Embryonic facial prominence (tissue), 1 donor: ENCODE data around the gene EXOC6B.

Source experiments
- DNase-seq: peaks from one replicate; pipeline ENCODE4 v3.0.0-alpha.2; 2016; ENCODE audit errors: extremely low spot score

The EXOC6B gene

DNA sequence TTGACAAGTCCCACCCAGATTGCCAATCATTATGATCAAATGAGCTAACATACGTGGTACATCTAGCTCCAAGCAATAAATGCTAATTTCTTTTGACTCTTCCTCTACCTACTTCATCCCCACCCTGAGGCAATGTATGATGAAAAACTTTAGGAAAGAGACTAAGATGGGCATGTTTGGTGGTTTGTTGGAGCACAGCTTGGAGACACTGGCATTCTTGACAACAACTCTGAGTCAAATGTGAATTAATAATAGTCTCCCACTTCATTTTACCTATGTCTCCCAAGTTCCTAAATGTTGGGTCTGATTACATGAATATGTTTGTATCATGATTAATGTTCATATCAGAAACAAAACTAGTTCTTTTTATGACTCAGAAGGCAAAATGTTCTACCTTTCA, 36.6 kb downstream of the EXOC6B start:
- no peak for DNase-seq

DNA sequence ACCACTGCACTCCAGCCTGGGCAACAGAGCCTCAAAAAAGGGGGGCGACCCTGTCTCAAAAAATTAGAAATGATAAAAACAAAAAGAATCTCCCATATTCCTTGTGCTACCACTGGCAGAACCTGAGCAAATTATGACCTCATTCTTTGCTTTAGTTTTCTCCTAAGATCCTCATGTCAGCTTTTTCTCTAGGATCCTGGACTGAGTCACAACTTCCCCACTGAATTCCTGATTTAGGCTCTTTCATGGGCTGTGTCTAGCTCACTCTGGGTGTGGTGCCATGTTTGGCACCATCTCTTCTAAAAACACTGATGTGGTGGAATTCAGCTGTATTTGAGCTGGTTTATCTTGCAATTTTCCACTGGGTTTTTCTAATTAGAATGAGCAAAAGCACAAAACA, 37.1 kb downstream of the EXOC6B start:
- no peak for DNase-seq

DNA sequence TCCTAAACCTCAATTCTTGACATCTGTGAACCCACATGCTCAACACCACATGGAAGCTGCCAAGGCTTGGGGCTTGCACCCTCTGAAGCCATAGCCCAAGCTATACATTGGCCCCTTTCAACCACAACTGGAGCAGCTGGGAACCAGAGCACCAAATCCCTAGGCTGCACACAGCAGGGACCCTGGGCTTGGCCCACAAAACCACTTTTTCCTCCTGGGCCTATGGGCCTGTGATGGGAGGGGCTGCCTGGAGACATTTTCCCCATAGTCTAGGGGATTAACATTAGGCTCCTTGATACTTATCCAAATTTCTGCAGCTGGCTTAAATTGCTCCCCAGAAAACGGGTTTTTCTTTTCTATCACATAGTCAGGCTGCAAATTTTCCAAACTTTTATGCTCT, 40.3 kb downstream of the EXOC6B start:
- DNase-seq, result no peak

DNA sequence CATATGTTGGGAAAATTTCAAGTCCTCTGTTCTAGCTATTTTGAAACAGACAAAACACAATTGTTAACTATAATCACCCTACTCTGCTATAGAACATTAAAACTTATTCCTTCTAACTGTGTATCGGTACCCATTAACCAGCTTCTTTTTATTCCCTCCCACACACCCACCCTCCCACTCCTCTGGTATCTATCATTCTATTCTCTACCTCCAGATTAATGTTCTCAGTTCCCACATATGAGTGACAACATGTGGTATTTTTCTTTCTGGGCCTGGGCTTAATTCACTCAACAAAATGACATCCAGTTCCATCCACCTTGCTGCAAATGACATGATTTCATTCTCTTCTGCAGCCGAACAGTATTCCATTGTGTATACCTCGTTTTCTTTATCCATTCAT, 43.3 kb downstream of the EXOC6B start:
- no peak for DNase-seq

DNA sequence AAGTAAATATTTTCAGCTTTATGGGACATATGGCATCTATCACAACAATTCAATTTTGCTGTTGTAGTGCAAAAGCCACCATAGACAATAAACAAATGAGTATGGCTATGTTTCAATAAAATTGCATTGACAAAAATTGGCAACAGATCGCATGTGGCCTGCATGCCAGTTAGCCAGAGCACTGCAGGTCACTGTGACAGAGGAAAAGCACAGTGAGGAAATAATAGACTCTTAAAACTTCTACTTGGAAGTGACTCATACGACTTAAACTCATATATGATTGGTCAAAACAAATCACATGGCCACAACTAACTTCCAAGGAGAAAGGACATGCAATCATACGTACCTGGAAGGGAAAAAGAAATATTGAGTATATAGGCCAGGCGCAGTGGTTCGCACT, 44.4 kb downstream of the EXOC6B start:
- DNase-seq, result no peak

DNA sequence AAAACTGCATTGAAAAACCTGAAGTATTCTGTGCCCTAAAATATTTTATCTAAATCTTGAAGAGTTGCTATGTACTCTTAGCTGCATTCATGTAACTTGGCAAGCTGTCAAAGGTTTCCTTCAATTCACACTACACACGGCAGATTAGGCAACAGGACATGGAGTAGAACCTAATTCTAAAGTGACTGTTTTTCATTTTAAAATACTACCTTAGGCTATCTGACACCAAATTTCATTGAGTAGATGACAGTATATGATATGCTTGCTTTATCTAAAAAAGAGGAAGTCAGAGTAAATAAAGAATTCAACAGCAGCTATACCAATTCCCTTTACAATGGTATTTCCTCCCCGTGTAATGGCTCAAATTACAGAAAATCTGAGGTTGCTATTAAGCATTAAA, 45.4 kb downstream of the EXOC6B start:
- DNase-seq, result no peak

DNA sequence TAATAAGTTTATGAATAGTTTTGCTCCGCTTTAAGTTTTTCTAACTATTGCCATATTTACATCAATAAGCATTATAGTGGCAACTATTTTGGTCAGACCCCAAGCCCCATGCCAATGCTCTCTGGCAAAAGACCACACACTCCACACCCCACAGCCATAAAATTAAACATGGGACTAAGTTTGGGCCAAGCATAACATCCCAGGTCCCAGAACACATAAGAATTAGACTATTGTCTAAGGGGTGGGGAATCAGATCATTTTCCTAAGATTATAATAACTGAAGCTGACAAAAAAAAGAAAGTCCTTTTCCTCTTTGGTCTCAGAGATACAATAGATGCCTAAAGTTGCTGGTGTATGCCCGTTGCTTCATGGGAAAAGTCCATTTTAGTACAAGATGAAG, 46.3 kb downstream of the EXOC6B start:
- no peak for DNase-seq

DNA sequence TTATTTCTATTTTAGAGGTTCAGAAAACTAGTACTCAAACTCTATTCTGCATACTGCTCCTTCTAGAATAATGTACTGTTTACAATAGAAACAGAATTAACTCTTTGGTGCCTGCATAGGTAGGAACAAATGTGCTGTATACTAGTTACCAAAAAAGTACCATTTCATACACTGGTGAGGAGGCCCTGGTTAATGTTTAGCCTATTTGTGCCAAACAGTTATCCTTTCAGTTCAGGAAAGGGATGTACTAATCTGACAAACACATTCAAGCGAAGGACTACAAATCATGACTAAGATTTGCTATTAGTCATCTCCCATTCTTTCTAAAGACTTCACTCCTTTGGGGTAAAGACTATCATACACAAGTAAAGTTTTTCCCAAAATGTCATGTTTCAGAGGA, 47.4 kb downstream of the EXOC6B start:
- no peak for DNase-seq

DNA sequence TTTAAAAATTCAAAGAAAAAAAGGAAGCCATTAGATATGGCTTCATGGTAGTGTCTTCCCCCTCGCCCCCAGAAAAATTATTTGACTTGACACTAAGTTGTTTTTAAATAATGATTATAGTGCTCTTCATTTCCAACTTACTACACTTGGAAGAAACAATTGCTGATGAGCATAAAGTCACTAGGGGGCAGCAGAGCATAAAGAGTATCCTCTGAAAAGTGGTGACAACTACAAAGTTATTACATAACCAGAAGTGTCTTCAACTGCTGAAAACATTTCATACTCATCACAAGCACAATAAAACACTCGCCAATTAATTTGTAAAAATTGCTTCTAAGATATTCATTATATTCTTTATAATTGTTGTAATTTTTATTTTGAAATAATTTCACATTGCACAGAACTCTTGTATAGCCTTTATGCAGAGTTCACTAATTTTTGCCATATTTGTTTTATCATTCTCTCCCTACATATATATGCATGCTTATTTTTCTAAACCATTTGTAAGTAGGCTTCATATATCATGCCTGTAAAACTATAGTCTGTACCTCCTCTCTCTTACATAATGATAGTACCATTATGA, 54.9 kb downstream of the EXOC6B start:
- peak; percentile 14 for DNase-seq

DNA sequence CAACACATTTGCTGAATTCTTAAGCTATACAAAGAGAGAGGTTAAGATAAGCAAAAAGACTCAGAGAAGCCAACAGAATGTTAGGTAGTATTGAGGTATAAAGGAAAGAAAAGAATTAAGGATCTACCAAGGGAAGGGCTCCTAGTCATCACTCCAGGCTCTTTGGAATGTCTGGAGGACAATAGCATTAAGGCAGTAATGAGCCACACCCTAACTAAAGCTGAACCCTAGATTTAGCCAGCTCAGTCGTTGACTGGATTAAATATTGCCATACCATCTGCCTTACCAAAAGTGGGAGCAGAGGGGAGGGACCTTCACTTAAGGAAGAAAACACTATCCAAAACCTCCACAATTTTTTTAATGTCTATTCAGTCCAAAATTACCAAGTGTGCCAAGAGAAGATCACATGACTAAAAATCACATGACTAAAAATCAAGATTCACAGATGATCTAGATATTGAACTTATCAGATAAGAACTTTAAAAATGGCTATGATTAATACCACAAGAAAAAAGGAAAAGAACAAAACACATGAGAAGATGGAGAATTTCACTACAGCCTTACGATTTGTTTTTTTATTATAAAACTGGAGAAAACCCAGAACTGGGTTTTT, 59.7 kb downstream of the EXOC6B start:
- no peak for DNase-seq

DNA sequence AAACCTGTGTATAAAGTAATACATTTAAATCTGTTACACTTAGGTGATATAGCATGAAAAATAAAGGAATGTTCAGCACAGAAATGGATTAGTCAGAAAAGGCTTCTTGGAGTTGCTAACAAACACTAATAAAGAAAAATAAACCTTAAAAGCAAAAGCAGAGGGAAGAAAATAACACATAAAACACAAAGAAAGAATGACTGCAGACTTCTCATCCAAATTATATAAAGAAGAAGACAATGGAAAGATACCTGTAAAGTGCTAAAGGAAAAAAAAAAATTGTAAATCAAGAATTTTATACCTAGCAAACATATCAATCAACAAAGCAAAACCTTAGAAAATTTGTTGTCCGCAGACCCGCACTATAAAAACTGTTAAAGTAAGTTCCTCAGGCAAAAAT, 63.6 kb downstream of the EXOC6B start:
- no peak for DNase-seq

DNA sequence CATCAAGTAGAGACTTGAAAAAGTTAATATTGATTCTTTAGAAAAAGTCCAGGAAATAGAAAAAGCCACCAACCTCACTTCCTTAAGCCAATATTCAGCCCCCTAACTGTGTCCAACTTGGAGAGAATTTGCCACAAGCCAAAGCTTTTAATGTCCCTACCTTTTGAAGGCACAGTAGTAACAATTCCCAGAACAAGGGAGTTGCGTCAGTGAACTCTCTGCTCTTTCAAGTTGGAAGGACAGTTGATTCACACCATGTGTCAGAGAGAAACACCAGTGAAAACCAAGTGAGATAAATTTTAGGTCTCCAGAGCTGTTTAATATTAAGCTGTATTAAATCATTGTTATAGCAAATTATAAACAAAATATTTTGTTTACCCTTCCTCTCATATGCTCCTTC, 66.1 kb downstream of the EXOC6B start:
- DNase-seq, result no peak

DNA sequence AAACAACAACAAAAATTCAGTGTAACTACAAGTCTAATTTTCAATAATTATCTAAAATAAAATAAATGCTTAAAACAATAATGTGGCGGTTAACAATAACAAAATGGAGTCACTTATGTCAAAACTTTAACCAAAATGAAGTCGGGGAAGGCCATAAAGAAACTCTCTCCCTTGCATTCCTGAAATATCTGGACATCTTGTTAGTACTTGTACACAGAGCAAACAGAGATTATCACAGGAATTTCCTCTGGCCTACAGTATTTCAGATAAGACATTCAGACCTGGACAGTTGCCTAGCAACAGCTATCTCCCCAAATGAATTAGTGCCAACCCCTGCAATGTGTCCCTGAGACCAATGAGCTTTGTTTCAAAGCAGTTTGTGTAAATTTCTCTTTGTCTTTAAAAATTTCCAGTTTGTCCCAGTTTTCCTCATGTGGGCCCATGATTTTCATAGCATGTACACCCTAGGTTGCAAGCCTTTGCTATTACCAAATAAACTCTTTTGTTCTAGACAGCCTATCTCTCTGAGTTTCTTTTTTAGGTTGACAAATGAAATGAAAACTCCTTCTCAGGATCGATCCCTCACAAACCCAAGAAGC, 68.6 kb downstream of the EXOC6B start:
- no peak for DNase-seq

DNA sequence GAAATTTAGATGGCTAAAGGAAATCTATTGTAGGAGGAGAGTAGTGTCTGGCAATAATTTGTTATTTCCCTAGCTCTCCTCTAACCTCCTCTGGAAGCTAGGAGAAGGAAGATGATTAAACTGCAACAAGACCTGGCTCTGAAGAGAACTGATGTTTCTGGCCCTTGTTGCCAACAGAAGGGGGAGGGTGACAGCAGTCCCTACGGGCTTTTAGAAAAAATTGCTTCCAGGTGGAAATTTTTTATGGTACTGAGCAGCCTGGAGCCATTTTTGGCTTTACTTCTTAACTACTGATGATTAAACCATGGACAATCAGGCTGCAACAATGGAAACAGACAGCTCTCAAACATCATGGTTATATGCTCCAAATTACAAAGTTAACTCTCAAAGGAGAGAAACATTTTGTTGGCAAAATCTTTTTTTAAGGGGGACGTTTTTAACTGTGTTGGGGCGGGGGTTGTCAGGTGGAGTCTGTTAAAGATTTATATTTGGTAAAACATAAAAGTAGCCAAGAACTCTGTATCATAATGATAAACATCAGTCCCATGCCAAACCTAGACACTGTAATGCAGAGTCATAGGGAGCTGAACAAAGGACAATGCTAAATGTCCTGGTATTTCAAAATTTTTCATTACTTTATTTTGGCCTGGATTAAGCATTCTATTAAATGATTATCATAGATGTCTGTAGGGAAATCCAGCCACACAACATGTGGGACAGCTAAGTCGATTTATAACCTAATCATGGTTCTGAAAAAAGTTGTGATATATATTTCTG, 70.0 kb downstream of the EXOC6B start:
- DNase-seq, result no peak

DNA sequence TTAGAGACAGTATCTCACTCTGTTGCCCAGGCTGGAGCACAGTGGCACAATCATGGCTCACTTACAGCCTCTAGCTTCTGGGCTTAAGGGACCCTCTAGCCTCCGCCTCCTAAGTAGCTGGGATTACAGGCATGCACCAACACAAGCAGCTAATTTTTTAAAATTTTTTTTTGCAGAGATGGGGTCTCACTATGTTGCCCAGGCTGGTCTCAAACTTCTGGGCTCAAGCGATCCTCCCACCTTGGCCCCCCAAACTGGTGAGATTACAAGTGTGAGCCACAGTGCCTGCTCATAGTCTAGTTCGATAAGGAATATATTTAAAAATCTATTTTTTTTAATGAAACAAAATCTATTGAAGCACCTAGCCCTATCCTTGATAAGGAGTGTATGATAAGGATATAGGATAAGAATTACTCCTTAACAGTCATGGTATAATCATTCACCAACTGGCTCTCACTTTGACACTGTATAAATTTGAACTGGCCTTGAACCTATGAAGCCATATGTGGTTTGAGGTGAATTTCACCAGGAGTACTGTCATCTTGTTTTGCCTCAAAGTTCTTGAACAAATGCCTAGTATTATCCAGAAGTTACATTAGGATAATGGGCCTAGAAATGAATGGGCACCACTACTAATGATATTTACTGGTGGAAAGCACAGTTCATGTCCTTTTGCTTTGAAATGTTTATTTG, 71.1 kb downstream of the EXOC6B start:
- DNase-seq, result no peak

DNA sequence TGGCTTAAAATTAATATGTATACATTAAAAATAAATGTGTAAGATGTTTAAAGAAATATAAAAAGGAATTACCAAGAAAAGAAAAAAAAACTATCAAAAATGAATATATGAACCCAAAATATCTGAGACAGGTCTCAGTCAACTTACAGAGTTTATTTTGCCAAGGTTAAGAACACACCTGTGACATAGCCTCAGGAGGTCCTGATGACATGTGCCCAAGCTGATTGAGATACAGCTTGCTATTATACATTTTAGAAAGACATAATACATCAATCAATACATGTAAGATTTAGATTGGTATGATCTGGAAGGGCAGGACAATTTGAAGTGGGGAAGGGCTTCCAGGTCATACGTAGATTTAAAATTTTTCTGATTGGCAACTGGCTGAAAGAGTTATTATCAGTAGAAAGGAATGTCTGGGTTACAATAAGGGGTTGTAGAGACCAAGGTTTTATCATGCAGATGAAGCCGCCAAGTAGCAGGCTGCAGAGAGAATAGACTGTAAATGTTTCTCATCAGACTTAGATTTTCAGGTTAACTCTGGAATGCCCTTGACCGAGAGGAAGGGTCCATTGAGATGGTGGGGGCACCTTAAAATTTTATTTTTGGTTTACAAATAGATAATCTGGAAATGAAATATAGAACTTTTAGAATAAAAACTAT, 74.7 kb downstream of the EXOC6B start:
- DNase-seq, result no peak

DNA sequence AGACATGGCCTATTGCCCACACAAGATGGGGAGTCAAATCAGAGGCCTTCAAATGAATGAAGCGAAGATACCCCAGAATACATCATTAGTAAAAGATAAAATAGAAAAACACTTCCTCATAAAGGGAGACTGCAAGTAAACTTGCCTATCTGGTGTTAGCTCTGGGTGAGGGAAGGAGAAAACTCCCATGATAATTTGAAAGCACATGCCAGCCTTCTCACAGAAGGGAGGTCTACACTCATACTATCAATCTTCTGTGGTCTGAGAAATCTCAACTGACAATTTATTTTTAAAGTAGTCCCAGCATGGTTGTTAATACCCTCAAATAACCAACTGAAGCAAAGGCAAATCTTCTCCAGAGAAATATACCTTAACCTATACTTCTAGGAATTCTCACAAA, 75.4 kb downstream of the EXOC6B start:
- no peak for DNase-seq

DNA sequence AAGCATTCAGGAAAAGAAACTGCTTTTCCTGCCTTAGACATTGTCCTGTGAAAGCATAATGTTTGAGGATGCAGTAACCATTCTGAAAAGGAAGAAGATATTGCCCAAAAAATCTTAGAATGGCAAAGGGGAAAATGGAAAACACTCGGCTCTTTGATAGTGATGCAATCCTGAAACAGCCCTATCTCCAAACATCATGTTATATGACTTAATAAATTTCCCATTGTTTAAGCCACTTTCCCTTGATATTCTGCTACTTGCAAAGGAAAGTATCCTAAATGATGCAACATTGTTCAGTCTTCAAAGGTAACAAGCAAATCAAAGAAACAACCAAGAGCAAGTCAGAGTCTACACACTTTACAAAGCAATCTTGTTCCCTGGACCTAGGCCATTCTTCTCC, 78.5 kb downstream of the EXOC6B start:
- DNase-seq, result no peak

DNA sequence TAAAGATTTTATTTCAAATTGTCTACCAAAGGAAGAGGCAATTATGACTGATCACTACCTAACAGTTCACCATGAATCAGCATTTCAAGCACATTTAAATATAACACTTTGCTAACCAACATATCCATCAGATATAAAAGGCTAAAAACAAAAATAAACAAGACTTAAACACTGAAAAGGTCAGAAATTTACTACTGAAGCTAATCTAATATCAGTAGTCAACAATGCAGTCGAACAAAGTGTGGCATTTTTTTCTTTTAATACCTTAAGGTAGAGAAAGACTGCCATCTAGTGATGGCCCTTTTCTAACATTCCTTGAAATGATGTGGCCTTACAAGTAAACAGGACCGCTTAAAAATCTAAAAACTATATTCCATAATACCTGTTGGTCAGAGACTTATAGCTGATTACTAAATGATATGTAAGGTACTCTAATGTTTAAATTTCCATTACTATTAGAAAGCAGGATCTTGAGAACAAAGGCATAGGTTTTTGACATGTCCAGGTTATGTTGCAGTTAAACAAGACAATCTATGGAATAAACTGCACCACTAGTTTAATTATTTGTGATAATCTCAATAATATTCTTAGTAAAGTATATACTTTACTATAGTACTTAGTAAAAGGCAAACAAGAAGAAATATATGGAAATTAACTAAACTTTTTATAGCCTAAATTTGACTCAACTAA, 80.0 kb downstream of the EXOC6B start:
- DNase-seq, result peak; percentile 18

DNA sequence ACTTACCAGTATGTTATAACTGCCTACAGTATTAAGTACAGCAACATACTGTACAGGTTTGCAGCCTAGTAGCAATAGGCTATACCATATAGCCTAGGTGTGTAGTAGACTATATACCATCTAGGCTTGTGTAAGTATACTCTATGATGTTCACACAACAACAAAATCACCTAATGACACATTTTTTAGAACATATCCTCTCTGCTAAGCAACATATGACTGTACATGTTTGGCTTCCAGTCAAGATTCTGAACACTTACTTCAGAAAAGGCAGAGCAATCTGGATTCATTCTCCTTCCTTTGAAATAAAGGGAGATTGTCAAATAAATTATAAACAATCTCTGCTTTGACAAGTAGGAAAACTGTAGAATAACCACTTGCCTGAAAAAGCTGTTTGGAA, 81.8 kb downstream of the EXOC6B start:
- no peak for DNase-seq

DNA sequence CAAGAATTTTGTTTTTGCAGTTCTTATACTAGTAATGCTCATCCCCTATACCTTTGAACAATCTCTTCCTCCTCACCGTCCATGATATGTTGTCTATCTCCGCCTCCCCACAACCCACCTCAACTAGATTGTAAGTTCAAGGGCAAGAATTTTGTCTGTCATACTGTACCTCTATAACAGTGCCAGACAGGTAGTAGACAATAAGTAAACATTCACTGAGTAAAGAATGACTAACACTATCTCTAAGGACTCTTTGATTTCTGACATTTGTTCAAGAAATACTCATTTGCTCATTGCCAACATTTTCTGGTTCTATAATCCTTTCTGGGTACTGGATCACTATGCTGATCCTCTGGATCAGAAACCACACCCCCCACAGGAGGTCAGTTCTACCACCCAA, 82.4 kb downstream of the EXOC6B start:
- DNase-seq, result no peak
